Activated CD4-positive, alpha-beta T cell treated with anti-CD3 and anti-CD28 coated beads, Interleukin-2, amount 50 U/mL, for 4 hours (primary cell): ENCODE results near the gene NARF.

ENCODE experiments used
- DNase-seq, 2 experiments: peaks; one replicate each; pipeline ENCODE4 v3.0.0-alpha.2; 2020

The NARF gene

DNA sequence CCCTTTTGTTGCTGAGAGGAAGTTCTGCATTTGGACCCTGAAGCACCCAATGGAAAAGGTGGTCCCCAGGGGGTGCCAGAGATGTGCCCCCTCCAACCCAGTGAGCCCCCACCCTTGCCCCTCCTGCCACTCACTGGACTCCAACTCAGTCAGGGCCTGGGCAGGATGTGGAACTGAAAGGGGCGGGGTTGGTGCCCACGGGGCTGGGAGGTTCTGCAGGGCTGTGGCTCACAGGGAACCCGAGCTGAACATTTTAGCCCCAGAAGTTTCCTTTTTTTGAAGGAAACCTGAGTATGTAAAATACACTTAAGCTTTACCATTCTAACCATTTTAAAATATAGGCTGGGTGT, 24.4 kb upstream of the NARF start:
- no peak for DNase-seq

- DNase-seq = no peak
Observed at GRCh38 chr17:82435103-82435502, 23.4 kb upstream of the NARF start.

- no peak for DNase-seq
Observed at GRCh38 chr17:82435601-82436583, 22.6 kb upstream of the NARF start.

- DNase-seq = no peak
Observed at GRCh38 chr17:82436601-82437324, 21.8 kb upstream of the NARF start.

- no peak for DNase-seq
Observed at GRCh38 chr17:82437325-82437668, 21.2 kb upstream of the NARF start.

DNA sequence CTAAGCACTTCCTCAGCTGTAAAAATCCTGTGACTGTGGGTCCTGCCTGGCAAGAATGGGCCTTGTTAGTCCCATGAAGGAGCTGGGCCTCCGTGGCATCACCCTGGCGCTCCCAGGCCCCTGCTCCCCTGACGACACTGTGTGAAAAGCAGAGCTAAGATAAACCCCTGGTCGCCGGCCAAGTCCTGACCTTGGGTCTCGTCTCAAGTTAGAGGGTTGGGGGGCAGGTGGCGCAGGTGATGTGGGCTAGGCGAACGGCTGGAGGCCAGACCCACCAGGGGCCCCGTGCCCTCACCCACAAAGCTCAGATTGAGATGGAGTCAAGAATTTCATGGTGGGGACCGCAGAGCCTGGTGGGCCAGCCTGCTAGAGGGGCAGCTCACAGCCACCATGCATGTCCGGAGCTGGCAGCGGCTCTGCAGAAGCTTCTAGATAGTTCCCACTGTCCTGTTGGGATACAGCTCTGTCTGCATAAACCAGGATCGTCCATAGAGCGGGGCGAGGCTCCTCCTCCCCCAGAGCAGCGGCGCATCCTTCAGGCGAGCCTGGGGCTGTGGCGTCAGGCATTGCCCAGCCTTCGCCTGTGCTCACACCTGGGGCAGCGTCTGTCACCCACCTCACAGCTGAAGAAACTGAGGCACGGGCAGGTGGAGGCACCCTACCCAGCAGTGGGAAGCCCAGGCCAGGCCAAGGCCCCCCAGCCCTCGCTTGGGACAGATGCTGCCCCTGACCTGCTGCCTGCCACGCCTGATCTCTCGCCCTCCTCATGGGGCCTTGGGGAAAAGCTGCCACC, 19.9 kb upstream of the NARF start:
- DNase-seq = no peak

GRCh38 chr17:82439194-82439828, 19.2 kb upstream of the NARF start:
- DNase-seq = no peak

GRCh38 chr17:82439829-82440365, 18.6 kb upstream of the NARF start:
- DNase-seq = no peak

- no peak for DNase-seq
Observed at GRCh38 chr17:82440469-82440981, 18.0 kb upstream of the NARF start.

DNA sequence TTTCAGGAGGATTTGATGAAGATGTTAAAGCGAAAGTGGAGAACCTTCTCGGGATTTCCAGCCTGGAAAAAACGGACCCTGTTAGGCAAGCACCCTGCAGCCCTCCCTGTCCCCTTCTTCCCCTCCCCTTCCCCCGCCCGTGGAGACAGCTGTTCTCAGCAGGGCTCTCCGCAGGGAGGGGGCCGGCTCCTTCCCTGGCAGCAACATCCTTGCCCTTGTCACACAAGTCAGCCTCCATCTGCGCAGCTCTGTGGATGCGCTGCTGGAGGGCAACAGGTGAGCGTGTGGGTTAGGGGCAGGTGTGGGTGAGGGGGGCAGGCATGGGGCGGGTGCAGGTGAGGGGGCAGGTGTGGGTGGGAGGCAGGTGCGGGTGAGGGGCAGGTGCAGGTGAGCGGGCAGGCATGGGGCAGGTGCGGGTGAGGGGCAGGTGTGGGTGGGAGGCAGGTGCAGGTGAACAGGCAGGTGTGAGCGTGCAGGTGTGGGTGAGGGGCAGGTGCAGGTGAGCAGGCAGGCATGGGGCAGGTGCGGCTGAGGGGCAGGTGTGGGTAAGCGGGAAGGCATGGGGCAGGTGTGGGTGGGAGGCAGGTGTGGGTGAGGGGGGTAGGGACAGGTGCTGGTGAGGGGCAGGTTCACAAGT, 17.4 kb upstream of the NARF start:
- no peak for DNase-seq

GRCh38 chr17:82441691-82442487, 16.7 kb upstream of the NARF start:
- DNase-seq = no peak

DNA sequence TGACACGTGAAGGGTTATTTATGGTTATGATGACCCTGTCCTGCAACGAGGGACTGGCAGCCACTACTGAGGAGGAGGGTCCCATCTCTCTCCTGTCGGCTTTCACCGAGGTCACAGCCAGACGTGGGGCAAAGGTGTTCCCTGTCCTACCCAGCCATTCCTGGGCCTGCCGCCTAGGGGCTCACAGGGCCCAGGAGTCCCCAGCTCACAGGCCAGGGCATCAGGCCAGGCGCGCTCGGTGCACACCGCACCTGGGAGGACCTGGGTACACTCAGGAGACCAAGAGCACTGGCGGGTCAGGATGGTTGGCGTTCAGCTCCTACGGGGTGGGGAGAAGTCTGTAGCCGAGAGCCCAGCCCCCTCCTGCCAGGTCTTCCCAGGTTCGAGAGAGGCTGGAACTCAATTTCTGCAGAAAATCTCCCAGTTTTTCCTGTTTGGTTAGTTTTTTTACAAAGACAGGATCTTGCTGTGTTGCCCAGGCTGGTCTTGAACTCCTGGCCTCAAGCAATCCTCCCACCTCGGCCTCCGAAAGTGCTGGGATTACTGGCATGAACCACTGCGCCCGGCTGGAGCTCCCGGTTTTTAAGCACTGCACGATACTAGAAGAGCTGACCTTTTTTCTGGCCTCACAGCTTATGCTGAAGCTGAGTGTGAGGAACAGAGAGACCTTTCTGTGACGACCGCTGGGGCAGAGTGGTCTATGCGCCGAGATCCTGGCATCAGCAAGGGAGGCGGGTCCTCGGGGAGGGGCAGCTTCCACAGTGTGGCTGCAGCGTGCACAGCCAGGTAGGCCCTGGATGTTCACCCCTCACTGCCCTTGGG, 15.7 kb upstream of the NARF start:
- DNase-seq = no peak

DNA sequence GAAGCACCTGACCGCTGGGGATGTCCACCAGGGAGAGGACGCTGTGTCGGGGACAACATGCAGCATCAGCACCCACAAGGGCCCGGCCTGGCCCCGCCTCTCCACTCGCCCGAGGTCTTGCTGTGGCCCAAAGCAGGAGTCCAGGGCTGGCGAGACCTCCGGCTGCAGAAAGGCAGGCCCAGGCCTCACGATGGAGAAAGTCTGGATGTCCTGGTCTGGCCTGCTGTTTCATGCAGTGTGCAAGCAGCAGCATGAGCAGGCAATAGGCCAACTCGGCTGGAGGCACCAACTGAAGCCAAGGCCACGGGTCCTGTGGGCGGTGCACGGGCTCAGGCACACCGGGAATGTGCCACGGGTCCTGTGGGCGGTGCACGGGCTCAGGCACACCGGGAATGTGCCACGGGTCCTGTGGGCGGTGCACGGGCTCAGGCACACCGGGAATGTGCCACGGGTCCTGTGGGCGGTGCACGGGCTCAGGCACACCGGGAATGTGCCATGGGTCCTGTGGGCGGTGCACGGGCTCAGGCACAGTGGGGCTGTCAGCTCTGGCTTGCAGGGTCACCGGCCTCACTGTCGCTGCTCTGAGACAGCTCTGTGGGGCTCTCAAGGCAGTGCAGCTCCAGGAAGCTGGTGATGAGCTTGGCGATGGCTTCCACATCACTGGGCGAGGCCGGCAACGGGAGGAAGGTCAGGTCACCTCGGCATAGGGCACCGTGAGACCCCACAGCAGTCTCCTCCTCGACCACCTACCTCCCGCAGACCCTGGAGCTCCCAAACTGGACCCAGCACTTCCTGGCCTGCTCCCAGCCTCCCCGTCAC, 14.9 kb upstream of the NARF start:
- DNase-seq = no peak

DNA sequence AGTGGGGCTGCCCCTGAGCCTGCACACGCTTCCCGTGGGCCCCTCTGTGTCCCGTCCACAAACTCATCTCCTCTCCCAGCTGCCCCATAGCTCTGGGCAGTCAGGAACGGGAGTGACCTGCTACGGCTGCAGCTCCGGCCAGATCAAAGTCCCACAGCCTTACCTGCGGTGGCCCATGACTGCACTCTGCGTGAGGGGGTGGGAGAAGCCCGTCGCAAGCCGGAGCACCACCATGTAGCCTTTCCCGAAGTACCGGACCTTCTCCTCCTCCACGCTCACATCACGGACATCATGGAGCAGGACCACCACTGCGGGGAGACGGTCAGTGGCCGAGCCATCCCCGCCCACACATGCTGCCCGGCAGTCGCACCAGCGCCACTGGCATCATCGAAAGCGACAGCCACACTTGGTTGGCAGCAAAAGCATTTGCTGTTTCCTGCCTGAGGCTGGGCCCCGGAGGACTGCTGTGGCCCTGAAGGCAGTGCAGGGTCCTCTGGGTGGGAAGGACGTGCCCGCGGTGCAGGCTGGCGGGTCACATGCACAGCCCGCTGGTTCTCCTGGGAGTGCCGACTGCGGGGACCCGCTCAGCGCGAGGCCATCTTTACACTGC, 14.2 kb upstream of the NARF start:
- no peak for DNase-seq

DNA sequence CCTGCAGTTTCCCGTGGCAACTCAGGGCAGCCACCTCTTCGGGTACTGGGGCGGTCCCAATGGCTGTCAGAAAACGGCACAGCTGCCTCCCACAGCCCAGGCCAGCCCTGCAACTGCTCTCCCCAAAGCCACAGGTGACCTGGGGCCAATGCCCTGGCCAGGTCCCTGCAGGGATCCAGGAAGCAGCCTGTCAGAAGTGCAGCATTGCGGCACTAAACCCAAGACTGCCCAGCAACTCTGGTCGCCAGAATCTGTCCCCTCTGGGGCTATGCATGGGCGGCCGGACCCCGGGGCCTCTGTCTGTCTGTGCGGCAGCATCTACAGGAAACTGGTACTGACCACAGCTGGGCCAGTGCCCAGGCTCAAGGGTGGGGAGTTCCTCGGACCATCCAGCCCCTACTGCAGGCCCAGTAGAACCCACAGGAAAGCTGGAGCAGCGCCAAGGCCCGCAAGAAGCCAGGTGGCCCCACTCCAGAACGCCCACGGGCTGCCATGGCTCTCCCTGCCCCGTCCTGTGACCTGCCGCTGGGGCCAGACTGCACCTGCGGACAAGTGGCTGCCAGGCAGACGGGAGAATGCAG, 13.5 kb upstream of the NARF start:
- DNase-seq = no peak

DNA sequence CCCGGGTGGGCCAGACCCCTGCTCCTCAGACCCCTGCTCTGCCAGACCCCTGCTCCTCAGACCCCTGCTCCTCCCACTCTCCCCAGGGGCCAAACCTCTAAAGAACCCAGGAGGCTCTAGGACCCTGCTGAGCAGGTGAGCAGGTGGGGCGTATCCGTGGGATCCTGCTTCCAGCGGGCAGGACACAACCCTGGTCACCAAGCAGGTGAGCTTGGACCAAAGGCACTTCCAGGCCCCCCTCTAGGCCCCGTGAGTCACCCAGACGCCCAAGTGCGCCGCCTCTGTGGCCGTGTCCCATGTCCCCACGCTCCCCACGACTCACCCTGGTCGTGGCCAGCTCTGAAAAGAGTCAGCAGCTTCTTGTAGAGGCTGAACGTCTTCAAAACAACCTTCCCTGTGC, 13.0 kb upstream of the NARF start:
- no peak for DNase-seq

- DNase-seq = no peak
Observed at GRCh38 chr17:82446124-82446523, 12.4 kb upstream of the NARF start.

DNA sequence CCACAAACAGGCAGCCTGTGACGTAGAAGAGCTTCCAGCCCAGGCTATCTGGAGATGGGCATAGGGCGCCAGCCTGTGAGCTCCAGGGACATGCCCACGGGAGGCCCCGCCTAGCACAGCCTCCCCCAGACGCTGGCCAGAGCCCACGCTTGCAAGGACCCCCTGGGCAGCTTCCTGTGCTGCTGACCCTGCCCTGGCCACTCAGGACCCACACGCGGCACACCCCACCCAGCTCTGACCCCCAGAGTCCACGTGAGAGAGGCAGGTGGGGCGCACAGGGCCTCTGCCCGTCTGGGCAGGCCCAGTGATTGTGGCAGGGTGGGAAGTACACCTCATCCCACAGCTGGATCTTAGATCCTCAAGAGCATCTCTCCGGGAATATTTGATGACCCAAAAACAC, 11.9 kb upstream of the NARF start:
- no peak for DNase-seq
